Measurements from ENCODE around the gene ACTG1. TPM values are rescaled to one million over a fixed set of nuclear protein-coding genes. Genes with fewer than 3 reads are reported as not detected.

ACTG1 gene
- total RNA-seq, 5 donors from 2014 or later (not counting 1 experiment from before 2014, with no cell fraction given), result 1,183 to 1,383 (median 1,262) TPM

DNA sequence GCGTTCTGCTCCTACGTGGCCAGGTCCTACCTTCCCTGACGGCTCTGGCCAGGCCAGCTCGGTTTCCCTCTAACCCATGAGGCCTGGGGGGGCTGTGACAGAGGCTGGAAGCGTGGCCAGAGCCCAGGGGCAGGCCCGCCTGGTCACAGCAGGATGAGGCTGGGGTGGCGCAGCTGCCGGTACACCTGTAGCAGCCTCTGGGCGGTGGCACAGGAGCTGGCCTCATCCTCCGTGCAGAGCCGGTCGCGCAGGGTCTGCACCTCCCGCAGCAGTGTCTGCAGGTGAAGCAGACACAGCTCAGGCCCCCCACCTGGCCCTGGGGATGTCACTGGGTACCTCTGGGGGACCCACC, 28.1 kb upstream of the ACTG1 start:
- POLR2A ChIA-PET, result no interaction called here

DNA sequence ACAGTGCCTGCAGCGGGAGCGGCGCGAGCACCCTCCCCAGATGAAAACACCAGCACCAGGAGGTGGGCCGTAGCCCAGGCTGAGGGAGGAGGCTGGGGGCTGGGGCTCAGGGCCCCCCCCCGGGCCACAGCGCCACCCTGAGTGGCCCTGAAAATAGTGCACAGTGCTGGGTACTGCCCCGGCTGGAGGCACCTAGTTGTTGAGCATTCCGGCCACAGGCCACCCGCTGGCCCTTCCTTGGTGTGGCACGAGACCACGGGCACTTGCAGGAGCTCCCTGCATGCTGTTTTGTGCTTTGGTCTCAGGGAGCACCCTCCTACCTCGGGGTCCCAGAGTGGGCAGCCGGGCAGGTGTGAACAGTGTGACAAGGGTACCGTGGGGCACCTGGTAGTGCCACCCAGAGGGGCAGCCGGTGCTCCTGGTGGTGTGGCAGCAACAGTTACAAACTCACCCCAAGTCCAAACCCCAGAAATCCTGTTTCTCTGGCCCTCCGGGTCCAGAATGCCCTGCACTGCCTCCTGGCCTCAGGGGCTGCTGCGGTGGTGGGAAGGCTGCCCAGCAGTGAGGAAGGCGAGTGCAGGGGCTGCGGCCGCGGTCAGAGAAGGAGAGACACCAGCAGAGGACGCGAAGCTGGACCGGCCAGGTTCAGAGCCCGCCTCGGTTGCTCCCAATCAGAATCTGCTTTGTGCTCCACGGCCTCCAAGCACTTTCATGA, 27.5 kb upstream of the ACTG1 start:
- Mint-ChIP-seq H3K27me3 (peaks cover 8 to 17% of the 10 kb centered on the region in 2 donors), H3K4me1 (peaks cover 0 to 3% (median 0%) of the 10 kb centered on the region in 3 donors), H3K36me3 (peaks cover 16% of the 10 kb centered on the region), H3K9me3 (no peaks in the 10 kb centered on the region), H3K27ac (no peak overlapping the region), H3K4me3 (no peak overlapping the region)
- ATAC-seq (replicated peaks in 1 of 4), result no peak
- 94% methylated on average over 19 of the region's 28 CpGs for WGBS (ENCODE audit: insufficient coverage)
- no peak for DNase-seq
- no peak overlapping the region for H3K4me3 ChIP-seq (ENCODE audit: control insufficient read depth in 1 of 2, extremely low read depth in 1 of 2, low read length in 1 of 2)
- peaks cover 0 to 16% of the 10 kb centered on the region in 2 experiments for H3K4me1 ChIP-seq (ENCODE audit: control insufficient read depth in 1 of 2, extremely low read depth in 1 of 2, insufficient read depth in 2 of 2, low read length in 2 of 2)
- CTCF ChIA-PET, result no interaction called here
- peaks cover 8 to 38% of the 10 kb centered on the region in 2 experiments for H3K27me3 ChIP-seq (replicated peaks in 1 of 2; ENCODE audit: control insufficient read depth in 2 of 2, extremely low read depth in 1 of 2, insufficient read depth in 2 of 2, low read length in 1 of 2)
- peaks cover 17 to 36% of the 10 kb centered on the region in 2 donors for H3K36me3 ChIP-seq (ENCODE audit: control insufficient read depth in 2 of 2, extremely low read depth in 1 of 2, insufficient read depth in 1 of 2, low read length in 1 of 2)
- H3K27ac ChIP-seq (ENCODE audit: low read length), result no peak overlapping the region
- POLR2A ChIA-PET, result no interaction called here
- H3K9me3 ChIP-seq, result no peaks in the 10 kb centered on the region

More for the DNA sequence above, 28.1 kb upstream of the ACTG1 start:
- no peak overlapping the region for H3K4me3 ChIP-seq (ENCODE audit: control insufficient read depth in 1 of 2, extremely low read depth in 1 of 2, low read length in 1 of 2)
- peaks cover 4 to 17% of the 10 kb centered on the region in 2 donors for H3K27me3 Mint-ChIP-seq
- H3K27ac Mint-ChIP-seq, result no peak overlapping the region
- DNase-seq (no peak), ATAC-seq (replicated peaks in 1 of 4) (no peak)
- no peak overlapping the region for H3K4me3 Mint-ChIP-seq
- no peaks in the 10 kb centered on the region for H3K9me3 ChIP-seq
- H3K36me3 Mint-ChIP-seq, result peaks cover 16% of the 10 kb centered on the region
- no peak overlapping the region for H3K27ac ChIP-seq (ENCODE audit: low read length)
- peaks cover 8 to 35% of the 10 kb centered on the region in 2 experiments for H3K27me3 ChIP-seq (replicated peaks in 1 of 2; ENCODE audit: control insufficient read depth in 2 of 2, extremely low read depth in 1 of 2, insufficient read depth in 2 of 2, low read length in 1 of 2)
- H3K36me3 ChIP-seq (ENCODE audit: control insufficient read depth in 2 of 2, extremely low read depth in 1 of 2, insufficient read depth in 1 of 2, low read length in 1 of 2), result peaks cover 22 to 39% of the 10 kb centered on the region in 2 donors
- no peaks in the 10 kb centered on the region for H3K9me3 Mint-ChIP-seq
- H3K4me1 Mint-ChIP-seq, result peaks cover 0 to 3% (median 0%) of the 10 kb centered on the region in 3 donors
- peaks cover 0 to 16% of the 10 kb centered on the region in 2 experiments for H3K4me1 ChIP-seq (ENCODE audit: control insufficient read depth in 1 of 2, extremely low read depth in 1 of 2, insufficient read depth in 2 of 2, low read length in 2 of 2)
- CTCF ChIA-PET, result no interaction called here
- 97% methylated on average over 14 of the region's 14 CpGs for WGBS (ENCODE audit: insufficient coverage)

GRCh38 chr17:81539571-81539900, 26.9 kb upstream of the ACTG1 start:
- Histone ChIP-seq H3K9me3 (no peaks in the 10 kb centered on the region), H3K4me1 (ENCODE audit: control insufficient read depth in 1 of 2, extremely low read depth in 1 of 2, insufficient read depth in 2 of 2, low read length in 2 of 2) (peaks cover 0 to 16% of the 10 kb centered on the region in 2 experiments), H3K27ac (ENCODE audit: low read length) (no peak overlapping the region), H3K36me3 (ENCODE audit: control insufficient read depth in 2 of 2, extremely low read depth in 1 of 2, insufficient read depth in 1 of 2, low read length in 1 of 2) (peaks cover 12 to 34% of the 10 kb centered on the region in 2 donors), H3K4me3 (ENCODE audit: control insufficient read depth in 1 of 2, extremely low read depth in 1 of 2, low read length in 1 of 2) (no peak overlapping the region), H3K27me3 (replicated peaks in 1 of 2; ENCODE audit: control insufficient read depth in 2 of 2, extremely low read depth in 1 of 2, insufficient read depth in 2 of 2, low read length in 1 of 2) (peaks cover 8 to 44% of the 10 kb centered on the region in 2 experiments)
- DNase-seq (no peak), ATAC-seq (replicated peaks in 1 of 4) (no peak)
- ChIA-PET POLR2A (no interaction called here), CTCF (no interaction called here)
- H3K9me3 Mint-ChIP-seq, result no peaks in the 10 kb centered on the region
- no peak overlapping the region for H3K4me3 Mint-ChIP-seq
- H3K4me1 Mint-ChIP-seq, result peaks cover 0 to 3% (median 0%) of the 10 kb centered on the region in 3 donors
- peaks cover 12 to 17% of the 10 kb centered on the region in 2 donors for H3K27me3 Mint-ChIP-seq
- no peak overlapping the region for H3K27ac Mint-ChIP-seq
- peaks cover 16% of the 10 kb centered on the region for H3K36me3 Mint-ChIP-seq
- WGBS (ENCODE audit: insufficient coverage), result 96% methylated on average over 5 of the region's 10 CpGs

DNA sequence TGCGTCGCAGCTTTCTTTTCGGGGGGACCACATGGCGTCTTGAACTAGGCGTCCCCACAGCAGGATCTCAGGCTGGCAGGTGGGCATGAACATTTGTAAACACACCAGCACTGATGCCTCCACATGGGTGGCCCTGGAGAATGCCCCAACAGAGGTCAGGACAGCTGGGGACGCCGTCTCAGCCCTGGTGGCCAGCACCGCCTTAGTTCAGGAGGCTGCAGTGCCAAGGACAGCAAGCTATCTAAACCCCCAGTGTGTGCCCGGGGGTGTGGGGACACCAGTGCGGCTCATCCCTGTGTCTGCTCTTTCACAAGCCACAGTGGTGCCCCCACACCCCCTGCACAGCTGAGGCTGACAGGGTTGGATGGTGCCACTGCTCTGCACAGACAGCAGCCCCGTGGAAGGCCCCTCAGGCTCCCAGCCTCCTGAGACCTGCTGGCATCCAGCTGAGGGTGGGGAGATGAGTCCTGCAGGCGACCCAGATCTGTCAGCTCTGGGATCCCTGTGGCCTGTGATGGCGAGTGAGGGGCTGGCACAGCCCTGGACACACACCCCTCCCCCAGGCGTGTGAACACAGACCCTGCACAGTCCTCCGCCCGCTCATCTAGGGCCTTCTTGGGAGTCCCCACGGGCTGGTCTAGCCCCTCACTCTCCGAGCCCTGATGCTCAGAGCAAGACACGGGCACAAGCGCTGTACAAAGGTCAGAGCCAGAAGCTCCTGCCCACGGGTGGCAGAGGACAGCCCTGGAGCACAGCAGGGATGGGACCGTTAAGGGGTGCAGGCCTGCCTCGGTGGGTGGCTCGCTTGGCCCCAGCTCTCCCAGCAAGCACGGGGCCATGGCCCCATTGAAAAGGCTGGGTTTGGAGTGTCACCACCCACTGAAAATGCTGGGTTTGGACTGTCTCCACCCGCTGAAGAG, 26.3 kb upstream of the ACTG1 start:
- Mint-ChIP-seq H3K4me3 (no peak overlapping the region), H3K9me3 (no peaks in the 10 kb centered on the region), H3K36me3 (peaks cover 16% of the 10 kb centered on the region), H3K4me1 (peaks cover 0 to 3% (median 0%) of the 10 kb centered on the region in 3 donors), H3K27me3 (peaks cover 12 to 21% of the 10 kb centered on the region in 2 donors), H3K27ac (no peak overlapping the region)
- Histone ChIP-seq H3K4me3 (ENCODE audit: control insufficient read depth in 1 of 2, extremely low read depth in 1 of 2, low read length in 1 of 2) (no peak overlapping the region), H3K27ac (ENCODE audit: low read length) (no peak overlapping the region), H3K36me3 (ENCODE audit: control insufficient read depth in 2 of 2, extremely low read depth in 1 of 2, insufficient read depth in 1 of 2, low read length in 1 of 2) (peaks cover 10 to 28% of the 10 kb centered on the region in 2 donors), H3K4me1 (ENCODE audit: control insufficient read depth in 1 of 2, extremely low read depth in 1 of 2, insufficient read depth in 2 of 2, low read length in 2 of 2) (peaks cover 0 to 21% of the 10 kb centered on the region in 2 experiments), H3K9me3 (no peaks in the 10 kb centered on the region), H3K27me3 (replicated peaks in 1 of 2; ENCODE audit: control insufficient read depth in 2 of 2, extremely low read depth in 1 of 2, insufficient read depth in 2 of 2, low read length in 1 of 2) (peaks cover 8 to 50% of the 10 kb centered on the region in 2 experiments)
- ATAC-seq (replicated peaks in 1 of 4) (no peak), DNase-seq (no peak)
- WGBS (ENCODE audit: insufficient coverage), result 94% methylated on average over 22 of the region's 26 CpGs
- ChIA-PET CTCF (no interaction called here), POLR2A (interaction anchor here in 1 of 2 donors (0.7 kb wide), 1 partner anchor 24 kb away, joined by 3 read pairs; no protein-coding TSS in a partner anchor)

DNA sequence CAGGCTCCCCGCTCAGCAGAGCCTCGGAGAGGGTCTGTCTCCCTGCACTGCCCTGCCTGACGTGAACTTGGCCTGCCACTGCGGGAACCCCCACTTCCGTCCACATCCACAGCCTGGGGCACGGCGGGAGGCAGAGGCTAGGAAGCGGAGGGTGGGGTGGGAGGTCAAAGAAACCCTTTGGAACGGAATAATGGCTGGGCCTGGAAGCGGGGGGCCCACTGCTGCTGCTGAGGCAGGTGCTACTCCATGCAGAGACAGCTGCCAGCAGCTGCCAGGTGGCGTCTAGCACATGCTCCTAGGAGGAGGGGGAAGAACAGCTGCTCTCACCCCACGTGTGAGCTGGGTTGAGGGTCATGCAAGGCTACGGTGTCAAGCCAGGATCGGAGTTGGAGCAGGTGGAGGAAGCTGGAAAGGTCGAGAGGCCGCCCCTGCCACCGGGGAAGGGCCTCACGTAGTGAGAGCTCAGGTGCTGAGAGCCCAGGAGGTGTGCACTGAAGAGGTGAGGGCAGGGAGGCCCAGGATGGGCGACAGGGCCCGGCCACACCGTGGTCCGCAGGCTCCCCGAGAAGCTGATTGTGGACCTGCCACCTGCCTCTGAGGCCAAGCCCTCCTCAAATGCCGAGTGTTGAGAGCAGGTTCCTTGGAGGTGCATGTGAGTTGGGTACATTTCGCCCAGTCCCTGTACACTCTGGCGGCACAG, 25.4 kb upstream of the ACTG1 start:
- Mint-ChIP-seq H3K4me3 (no peak overlapping the region), H3K27me3 (peaks cover 12 to 27% of the 10 kb centered on the region in 2 donors), H3K4me1 (peaks cover 0 to 3% (median 0%) of the 10 kb centered on the region in 3 donors), H3K27ac (no peak overlapping the region), H3K9me3 (no peaks in the 10 kb centered on the region), H3K36me3 (peaks cover 15% of the 10 kb centered on the region)
- POLR2A ChIA-PET, result interaction anchor here in 1 of 2 donors (0.7 kb wide), 1 partner anchor 24 kb away, joined by 3 read pairs; no protein-coding TSS in a partner anchor
- Histone ChIP-seq H3K36me3 (ENCODE audit: control insufficient read depth in 2 of 2, extremely low read depth in 1 of 2, insufficient read depth in 1 of 2, low read length in 1 of 2) (peaks cover 5 to 20% of the 10 kb centered on the region in 2 donors), H3K9me3 (no peaks in the 10 kb centered on the region), H3K27me3 (replicated peaks in 1 of 2; ENCODE audit: control insufficient read depth in 2 of 2, extremely low read depth in 1 of 2, insufficient read depth in 2 of 2, low read length in 1 of 2) (peaks cover 8 to 59% of the 10 kb centered on the region in 2 experiments), H3K27ac (ENCODE audit: low read length) (no peak overlapping the region), H3K4me3 (ENCODE audit: control insufficient read depth in 1 of 2, extremely low read depth in 1 of 2, low read length in 1 of 2) (no peak overlapping the region), H3K4me1 (ENCODE audit: control insufficient read depth in 1 of 2, extremely low read depth in 1 of 2, insufficient read depth in 2 of 2, low read length in 2 of 2) (peaks cover 0 to 26% of the 10 kb centered on the region in 2 experiments)
- DNase-seq (no peak), ATAC-seq (replicated peaks in 1 of 4) (no peak)
- 87% methylated on average over 22 of the region's 26 CpGs for WGBS (ENCODE audit: insufficient coverage)
- CTCF ChIA-PET, result no interaction called here

DNA sequence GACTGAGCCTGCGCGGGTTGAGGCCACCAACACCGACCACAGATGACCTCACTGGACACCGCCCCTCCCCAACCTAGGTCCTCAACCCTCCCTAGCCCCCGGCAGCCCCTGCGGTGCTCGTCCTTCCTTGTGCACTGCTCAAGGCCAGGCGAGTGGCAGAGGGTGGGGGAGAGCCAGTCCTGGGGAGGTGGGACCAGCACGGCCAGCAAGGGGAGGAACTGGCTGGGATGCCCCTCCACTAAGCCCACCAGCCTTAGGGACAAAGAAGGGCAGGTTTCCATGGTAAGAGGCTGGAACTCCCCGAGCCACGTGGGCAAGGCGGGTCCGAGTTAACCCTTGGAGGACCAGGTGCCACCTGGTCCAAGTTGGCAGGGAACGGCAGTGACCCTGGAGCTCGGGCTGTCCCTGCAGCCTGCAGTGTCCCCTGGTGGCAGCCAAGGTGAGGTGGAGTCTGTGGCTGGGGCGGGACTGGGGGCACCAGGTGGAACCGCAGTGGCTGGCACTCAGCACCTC, 24.8 kb upstream of the ACTG1 start:
- H3K4me1 ChIP-seq (ENCODE audit: control insufficient read depth in 1 of 2, extremely low read depth in 1 of 2, insufficient read depth in 2 of 2, low read length in 2 of 2), result peaks cover 0 to 26% of the 10 kb centered on the region in 2 experiments
- no peak overlapping the region for H3K27ac Mint-ChIP-seq
- ChIA-PET CTCF (no interaction called here), POLR2A (no interaction called here)
- no peak overlapping the region for H3K4me3 Mint-ChIP-seq
- DNase-seq, result peak in 9 of 35 experiments; percentile 23 to 55 (median 32)
- H3K4me3 ChIP-seq (ENCODE audit: control insufficient read depth in 1 of 2, extremely low read depth in 1 of 2, low read length in 1 of 2), result no peak overlapping the region
- H3K27ac ChIP-seq (ENCODE audit: low read length), result no peak overlapping the region
- H3K36me3 ChIP-seq (ENCODE audit: control insufficient read depth in 2 of 2, extremely low read depth in 1 of 2, insufficient read depth in 1 of 2, low read length in 1 of 2), result peaks cover 5 to 14% of the 10 kb centered on the region in 2 donors
- H3K9me3 Mint-ChIP-seq, result no peaks in the 10 kb centered on the region
- peaks cover 12 to 27% of the 10 kb centered on the region in 2 donors for H3K27me3 Mint-ChIP-seq
- 30% methylated on average over 8 of the region's 17 CpGs for WGBS (ENCODE audit: insufficient coverage)
- ATAC-seq (replicated peaks in 1 of 4), result peak; percentile 62 to 73 (median 66)
- peaks cover 0 to 3% (median 0%) of the 10 kb centered on the region in 3 donors for H3K4me1 Mint-ChIP-seq
- no peaks in the 10 kb centered on the region for H3K9me3 ChIP-seq
- H3K27me3 ChIP-seq (replicated peaks in 1 of 2; ENCODE audit: control insufficient read depth in 2 of 2, extremely low read depth in 1 of 2, insufficient read depth in 2 of 2, low read length in 1 of 2), result peaks cover 8 to 63% of the 10 kb centered on the region in 2 experiments
- H3K36me3 Mint-ChIP-seq, result peaks cover 12% of the 10 kb centered on the region

All from T-cell (primary cell).